ENCODE data around the gene ARNT2.
"Not testable (repeated sequence)": the region's sequence is repeated elsewhere in the genome, so short reads cannot be mapped to it uniquely, and the experiment has no call there.

ARNT2 gene

DNA sequence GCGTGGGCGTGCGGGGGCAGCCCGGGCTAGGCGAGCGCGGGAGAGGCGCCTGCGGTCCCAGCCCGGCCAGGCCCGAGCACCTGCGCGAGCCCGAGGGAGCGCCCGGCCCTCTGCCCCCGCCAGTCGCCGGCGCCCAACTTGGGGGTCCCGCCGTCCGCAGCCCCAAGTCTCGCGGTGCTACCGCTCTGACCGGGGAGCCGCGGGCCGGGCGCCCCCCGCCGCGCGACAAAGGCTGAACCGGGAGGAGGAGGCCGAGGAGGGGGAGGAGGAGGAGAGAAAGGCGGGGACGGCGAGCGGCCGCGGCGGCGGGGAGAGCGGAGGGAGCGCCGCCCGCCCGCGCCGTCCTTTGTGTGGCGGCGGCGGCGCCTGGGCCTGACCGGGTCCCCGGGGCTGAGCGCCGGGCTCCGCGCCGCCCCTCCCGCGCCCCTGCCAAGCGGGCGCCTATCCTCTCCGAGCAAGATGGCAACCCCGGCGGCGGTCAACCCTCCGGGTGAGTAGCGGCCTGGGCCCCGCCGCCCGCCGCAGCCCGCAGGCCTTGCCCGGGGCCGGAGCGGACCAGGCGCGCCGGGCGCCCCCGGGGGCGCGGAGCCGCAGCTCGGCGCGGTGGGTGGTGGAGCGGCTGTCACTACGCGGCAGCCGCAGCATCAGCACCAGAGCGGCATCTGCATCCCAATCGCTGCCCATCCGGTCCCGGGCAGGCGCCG lies at the start of gene ARNT2:
Gene ARNT2 (plus strand): TSS at position 326 of the 704 bp plus-strand sequence. CDS start 134 bp downstream, at position 460.
- no peak for DNase-seq

DNA sequence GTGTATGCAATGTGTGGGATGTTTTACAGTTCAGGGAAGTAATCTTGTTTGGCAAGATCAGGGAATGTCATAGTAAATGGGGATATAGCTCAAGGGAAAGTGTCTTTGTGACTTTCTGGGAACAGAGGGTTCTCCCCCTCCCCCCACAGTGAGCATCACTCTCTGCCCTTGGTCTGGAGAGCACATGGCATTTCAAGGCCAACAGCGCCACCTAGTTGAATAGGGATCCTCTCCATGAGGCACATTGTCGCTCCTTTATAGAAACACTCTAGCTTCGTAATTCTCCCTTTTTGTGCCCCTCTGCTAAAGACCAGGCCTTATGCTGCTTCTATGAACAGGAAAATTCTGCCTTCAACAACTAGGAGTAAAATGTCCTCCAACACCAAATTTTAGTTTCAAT lies 37.1 kb upstream of the ARNT2 start:
- peak; percentile 18 for DNase-seq

DNA sequence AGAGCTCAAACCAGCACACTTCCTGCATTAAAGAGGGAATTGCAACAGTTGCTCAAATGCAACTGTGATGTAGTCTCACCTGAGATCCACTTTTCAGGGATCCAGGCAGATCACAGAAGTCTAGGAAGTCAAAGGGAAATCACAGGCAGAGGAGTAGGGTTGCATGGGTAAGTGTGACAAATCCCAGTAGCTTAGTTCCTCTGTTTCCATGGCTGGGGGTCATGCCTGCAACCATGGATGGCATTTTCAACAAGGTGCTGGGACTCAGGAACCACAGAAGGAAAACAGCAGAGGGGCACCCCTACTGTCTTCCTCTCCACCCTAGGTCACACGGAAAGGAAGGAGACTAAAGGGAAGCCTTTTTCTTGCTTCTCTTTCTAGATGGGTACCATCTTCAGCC lies 36.5 kb upstream of the ARNT2 start:
- no peak for DNase-seq

DNA sequence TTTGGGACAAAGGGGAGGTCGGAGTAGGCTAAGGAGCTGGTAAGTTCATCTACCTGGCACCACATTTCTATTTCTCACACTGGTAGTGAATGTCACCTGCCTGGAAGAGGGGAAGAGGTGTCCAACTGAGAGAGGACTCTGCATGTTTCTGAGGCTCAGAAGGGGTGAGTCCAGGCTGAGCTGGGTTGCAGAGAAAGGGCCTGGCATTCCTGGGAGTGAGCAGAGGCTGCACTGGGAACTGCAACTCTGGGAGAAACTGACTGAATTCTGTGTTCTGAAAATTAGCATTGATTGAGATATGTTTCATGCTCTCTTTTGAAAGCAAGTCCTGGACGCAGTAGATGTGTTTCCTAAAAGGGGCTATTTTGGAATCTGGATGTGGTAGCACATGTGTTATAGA lies 32.3 kb upstream of the ARNT2 start:
- DNase-seq: no peak

DNA sequence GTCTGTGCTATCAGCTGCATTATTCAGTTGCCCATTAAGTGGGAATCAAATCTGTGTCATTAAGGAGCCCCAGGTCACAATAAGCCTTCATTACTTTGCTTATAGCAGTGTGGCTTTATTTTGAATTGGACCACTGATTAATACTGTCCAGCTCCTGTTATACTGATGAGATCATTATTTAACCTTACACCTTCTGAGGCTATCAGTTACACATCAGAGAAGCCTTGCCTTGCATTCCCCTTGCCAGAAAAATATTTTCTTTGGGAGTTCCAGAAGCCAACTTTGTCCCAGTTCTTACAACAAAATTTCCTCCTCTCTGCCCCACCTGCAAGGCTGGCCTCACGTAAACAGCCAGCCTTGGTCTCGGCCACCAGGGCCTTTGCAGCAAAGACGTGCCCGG lies 29.7 kb upstream of the ARNT2 start:
- DNase-seq: no peak

DNA sequence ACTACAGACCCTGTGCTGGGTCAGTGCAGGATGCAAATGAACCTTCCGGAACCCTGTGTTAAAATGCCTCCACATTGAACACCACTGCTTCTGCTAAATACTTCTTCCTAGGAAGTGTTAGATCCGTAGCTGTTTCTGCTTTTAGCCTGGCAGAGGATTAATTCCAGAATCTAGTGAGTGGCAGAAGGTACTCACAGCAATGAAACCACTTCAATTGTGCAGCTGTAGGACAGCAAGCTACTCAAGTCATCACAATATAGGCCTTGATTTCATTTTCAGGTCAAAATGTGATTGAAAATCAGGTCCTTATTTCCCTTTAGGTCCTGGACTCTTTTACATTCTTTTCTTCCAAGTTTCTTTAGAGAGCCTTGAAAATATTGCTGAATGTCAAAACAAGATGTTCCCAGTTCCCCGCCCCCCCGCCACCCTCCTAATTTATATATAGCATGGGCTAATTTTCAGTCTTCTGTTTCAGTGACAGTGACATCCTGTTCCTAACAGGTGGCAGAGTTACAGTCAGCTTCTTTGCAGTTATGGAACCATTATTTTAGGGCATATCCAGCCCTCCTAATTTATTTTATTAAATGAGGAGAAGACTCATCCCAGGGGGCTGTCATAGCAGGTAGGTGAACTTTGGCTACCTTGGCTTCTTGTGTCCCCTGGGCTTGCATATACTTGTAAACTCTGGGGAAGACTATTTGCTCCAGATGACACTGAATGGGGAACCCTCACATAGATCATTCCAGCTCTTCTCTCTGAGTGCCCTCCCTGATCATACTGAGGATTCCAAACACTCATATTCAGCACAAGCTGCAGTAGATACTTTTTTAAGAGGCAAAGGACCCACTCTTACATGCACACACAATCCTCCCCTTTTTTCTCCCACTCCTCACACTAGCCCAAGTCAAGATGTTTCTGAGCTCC lies 28.0 kb upstream of the ARNT2 start:
- no peak for DNase-seq

DNA sequence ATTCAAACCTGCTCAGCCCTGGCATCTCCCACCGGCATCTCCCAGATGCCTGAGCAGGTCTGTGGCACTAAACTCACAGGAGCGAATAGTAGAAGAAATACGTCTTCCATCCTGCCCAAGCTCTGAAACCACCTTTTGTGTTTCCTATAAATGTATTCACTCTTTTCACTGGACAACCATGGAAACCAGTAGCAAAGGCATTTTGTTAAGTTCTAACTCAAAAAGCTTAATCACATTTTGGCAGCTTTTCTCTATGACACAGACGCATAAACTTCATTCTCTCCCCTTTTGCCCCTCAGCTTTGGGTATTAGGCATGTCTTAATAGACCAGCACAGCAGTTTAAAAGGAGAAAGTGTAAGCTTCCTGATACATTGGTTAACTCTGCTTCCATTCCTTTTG lies 24.5 kb upstream of the ARNT2 start:
- DNase-seq: no peak

DNA sequence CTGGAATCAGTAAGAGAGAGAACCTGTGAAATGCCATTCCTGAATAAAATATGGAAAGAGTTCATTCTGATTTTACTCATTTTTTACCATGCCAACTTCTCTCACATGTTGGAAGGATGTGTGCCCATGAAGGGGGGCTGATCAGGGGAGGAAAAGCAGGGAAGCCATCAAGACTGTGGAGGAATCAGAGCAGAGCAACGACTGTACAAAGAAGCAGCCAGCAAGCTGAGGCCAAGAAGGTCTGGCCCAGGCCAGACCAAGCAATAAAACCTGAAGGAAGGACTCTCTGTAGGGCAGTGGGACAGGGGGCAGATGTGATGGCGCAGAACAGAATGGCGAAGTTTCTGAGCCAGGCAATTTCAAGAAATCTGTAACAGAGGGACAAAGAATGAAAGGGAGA lies 24.0 kb upstream of the ARNT2 start:
- no peak for DNase-seq

DNA sequence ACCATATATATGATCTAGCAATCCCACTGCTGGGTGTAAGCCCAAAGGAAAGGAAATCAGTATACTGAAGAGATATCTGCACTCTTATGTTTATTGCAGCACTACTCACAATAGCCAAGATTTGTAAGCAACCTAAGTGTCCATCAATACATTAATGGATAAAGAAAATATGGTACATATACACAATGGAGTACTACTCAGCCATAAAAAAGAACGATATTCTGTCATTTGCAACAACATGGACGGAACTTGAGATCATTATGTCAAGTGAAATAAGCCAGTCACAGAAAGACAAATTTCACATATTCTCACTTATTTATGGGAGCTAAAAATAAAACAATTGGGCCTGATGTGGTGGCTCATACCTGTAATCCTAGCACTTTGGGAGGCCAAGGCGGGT lies 21.9 kb upstream of the ARNT2 start:
- no peak for DNase-seq

DNA sequence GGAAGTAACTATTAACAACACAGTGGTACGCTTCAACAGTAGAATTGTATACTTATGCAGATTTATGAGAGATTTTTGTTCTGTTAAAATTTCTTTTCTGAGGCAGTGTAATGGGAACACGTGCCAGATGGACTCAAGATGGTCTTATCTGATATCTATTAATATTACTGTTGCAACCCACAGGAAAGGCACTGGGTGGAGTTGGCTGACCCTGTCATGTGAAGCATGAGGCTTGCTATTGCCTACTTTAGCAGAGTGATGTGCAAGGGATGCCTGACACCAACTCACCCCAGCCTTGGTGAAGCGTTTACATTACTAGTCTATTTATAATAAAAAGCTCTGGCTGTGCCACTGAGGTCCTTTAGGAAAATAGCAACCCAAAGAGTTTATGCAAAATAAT lies 19.8 kb upstream of the ARNT2 start:
- no peak for DNase-seq

DNA sequence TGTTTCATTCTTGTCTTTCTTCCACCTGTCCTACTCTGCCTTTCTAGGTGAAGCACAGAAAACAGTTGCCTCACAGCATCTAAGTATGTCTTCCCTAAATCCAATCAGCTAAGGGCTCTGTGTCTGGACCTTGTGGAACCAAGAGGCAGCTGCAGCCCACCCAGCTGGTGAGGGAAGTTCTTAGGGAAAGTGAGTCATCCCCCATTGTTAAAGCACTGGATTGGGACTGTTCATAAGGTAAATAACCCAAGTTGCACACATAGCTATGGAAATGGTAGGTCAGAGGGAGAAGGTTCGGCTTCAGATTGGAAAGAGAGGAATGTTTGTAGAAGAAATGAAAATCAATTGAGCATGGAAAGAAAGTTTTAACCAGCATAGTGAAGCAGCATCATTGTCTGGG lies 18.0 kb upstream of the ARNT2 start:
- no peak for DNase-seq

DNA sequence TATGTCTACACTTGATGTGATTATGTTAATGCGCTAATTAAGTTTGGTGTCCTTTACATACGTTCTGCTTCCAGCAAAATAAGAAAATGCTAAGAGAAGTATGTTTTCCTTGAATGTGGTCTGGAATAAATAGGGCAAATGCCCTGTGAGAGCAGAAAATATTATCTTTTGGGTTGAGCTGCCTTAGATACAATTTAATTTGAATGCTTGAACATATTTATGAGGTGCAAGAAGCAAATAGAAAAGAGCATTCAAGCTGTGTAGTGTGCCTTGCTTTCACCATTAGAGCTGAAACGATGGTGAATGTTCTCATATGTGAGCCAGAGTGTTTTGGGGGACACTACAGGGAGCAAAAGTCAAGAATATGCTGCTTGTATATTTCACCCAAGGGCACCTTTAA lies 15.9 kb upstream of the ARNT2 start:
- no peak for DNase-seq

DNA sequence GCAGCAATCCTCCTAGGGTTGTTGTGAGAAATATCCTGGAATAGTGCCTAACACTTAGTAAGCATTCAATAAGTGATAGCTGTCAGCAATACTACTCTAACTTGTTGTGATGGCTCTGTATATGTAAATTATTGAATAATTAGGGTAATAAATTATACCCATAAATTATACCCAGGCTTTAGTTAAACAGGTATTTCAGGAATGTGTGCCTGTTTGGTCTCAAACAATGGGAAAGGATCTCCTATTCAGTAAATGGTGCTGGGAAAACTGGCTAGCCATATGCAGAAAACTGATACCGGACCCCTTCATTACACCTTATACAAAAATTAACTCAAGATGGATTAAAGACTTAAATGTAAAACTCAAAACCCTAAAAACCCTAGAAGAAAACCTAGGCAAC lies 14.8 kb upstream of the ARNT2 start:
- no peak for DNase-seq

DNA sequence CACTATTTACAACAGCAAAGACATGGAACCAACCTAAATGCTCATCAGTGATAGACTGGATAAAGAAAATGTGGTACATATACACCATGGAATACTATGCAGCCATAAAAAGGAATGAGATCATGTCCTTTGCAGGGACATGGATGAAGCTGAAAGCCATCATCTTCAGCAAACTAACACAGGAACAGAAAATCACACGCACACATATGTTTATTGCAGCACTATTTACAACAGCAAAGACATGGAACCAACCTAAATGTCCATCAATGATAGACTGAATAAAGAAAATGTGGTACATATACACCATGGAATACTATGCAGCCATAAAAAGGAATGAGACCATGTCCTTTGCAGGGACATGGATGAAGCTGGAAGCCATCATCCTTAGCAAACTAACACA lies 13.2 kb upstream of the ARNT2 start:
- DNase-seq: not testable (repeated sequence)

DNA sequence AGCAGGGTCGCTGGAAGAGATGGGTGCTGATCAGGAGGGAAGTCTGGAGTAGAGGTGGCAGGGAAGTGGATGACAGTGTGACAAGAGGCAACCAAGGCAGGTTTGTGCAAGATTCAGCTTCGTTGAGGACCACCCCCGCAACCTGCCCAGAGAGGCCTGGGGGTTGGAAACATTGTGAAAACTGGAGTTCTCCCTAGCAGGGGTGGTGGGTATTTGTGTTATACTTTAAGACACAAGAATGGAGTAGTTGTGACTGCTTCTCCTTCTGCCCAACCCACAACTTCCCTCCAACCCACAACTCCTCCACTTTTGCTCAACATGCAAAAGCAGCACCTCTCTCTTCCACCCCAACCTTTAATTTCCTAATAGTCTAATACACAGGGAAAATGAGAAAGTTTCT lies 8.6 kb upstream of the ARNT2 start:
- no peak for DNase-seq

DNA sequence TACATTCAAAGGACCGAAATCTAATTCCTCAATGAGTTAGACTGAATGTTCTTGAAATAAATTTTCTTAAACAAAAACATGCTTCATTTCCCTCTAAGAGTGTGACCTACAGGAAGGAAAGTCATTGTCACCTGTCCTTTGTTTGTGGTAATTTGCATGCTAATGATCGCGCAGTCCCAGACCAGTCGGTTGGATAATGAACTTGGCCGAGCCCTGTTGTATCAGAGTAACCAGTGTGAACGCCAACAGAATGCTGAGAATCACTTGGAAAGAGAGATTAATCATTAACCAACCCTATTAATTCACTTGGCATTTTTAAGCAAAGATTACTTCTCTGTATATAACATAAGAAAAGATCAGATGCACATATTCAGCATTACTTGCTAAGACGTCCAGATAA lies 8.1 kb upstream of the ARNT2 start:
- no peak for DNase-seq

DNA sequence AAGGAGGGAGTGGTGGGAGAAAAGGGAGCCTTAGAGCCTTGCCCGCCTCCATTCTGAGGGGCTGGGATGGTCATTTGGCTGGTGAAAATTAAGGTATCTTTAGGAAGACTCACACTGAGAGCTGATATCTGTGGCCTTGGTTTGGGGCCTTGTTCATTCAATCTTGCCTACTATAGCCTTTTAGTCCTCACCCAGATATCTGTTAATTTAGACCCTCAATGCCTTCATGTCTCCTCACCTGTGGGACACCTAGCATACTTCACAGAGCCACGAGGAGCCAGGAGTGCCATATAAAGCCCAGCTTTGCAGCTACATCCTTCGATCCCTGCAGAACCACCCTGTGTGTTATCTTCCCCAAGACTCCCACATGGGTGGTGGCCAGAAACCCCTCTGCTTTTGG lies 4.7 kb upstream of the ARNT2 start:
- DNase-seq: no peak

DNA sequence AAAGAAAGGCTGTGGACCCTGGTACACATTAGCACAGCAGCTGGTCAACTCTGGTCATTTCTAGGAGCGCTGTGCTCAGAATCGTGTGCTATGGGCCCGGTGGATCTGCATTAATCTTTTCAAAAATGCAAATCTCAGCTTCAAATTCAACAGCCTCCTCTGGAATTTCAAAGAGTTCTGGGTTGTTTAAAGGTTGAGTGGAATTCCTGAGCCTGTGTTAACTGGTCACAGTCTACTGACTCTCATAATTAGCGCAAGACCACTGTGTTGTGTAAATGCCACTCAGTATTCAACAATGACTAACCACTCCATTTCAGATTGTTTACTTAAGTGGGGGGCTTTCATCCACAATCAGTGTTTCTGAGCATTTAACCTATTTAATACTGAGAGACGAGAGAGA lies 2.7 kb upstream of the ARNT2 start:
- no peak for DNase-seq

DNA sequence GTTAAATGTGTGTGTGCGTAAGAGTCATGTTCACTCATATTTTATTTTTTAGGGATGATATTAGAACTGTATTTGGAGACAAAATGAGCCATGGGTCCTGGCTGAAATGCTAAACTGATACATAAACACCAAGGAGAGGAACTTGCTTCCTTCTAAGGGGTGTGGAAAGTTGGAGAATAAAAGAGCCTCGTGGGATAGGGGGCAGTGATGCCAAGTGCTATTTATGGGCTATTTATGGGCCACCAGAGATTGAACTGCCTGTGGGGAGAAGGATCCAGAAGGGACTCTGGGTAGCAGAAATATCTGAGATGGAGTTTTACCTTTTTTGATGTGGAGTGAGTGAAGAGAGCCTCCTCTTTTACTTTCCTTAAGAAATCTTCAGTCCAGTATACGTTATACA lies 1.8 kb upstream of the ARNT2 start:
- no peak for DNase-seq

DNA sequence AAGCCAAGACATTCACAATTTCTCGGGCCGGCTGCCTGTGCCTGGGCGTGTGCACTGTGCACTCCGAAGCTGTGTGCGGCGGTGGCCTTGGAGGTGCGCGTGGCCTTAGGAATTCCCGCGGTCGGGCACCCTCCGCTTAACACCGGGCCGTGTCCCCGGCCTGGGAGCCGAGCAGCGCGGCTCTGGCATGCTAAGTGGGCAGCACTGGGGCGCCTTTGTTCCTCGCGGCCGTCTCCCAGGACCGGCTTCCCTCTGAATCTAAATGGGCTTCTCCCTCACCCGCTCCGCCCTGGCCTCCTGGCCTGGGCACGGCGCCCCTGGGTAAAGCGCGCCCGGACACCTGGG lies 498 bp upstream of the ARNT2 start:
- no peak for DNase-seq

DNA sequence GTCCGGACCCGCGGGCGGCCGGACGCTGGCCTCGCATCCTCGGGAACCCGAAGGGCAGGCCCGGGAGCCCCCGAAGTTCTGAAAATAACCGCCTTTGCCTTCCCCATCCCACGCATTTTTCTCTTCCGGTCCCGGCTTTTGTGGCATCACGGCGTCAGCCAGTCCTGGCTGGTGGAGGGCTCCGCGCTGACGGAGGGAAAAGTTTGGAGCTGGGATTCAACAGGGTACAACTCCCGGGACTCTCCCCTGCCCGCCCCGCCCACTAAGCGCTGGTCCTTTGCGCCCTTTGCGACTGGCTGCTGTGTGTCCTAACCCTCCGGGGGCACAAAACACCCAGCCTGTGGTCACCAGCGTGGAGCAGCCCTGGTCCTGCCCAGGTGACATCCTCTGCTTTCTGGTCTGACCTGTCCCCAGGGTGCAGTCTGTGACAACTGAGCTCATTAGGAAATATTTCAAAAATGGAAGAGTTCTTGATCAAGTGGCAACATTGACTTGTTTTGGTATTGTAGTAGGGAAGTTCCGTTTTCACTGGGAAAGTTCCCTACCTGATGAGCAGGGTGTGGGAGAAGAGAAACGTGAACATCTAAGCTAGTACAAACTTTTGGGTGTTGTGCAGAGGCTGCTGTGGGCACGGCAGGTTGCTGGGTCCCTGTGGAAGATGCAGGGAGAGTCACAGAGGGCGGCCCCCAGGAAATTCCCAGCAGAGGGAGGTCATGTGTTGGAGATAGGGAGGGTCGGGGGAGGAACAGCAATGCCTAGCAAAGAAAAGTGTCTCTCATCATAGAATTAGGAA lies 775 bp downstream of the ARNT2 start:
- DNase-seq: peak; percentile 0

DNA sequence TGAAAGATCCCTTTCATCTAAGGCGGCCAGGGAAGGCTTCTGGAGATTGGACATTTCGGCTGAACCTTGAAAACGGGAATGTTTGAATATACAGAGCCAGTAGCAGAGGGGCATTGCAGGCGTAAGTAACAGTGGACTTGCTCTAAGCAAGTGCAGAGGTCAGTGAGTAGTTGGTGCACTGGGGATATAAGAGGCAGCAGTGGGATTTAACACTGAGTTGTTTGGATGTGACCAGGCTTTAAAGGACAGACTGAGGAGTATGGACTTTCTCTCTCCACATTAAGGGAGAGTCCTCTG lies 1.3 kb downstream of the ARNT2 start:
- DNase-seq: no peak

DNA sequence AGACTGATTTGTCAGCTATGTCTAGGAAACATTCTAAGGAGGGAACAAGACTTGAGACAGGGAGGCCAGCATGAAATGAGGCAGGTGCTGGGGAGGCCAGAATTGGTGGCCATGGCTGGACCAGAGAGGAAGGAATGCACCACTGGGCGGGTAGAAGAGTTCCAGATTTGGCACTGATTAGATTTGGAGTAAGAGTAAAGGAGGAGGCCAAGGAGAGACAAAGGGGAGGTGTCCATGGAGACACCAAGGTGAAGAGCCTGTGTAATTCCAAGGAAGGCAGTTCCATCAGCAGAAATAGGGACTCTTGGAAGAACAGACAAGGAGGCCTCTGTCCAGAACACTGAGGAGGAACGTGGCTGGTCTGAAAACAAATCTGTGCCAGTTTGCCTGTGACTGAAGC lies 1.8 kb downstream of the ARNT2 start:
- DNase-seq: no peak

DNA sequence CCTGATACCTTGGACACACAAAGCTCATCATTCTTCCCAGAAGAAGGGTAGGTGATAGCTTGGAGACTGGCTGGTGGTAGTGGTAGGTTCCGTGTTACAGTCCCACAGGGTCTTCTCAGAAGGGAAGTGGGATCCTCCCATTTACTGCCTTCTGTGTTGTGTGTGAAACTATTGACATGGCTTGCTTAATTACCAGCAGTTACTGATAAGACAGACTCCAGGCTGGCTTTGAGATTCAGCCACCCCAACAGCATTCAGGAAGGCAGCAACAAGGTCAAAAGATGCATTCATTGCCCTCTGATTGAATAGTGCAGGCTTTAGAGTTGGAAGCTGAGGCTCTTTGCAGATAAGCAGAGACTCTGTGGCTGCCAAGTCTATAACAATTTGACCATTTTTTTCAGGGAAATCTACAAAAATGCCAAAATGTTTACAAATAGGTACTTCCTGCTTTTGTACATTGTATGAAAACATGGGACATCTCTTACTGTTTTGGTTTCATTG lies 7.7 kb downstream of the ARNT2 start:
- DNase-seq: no peak

Measured in activated CD4-positive, alpha-beta T cell treated with anti-CD3 and anti-CD28 coated beads, Interleukin-2, amount 50 U/mL, for 16 hours (primary cell).